K562 (cell line): ENCODE measurements around the gene ZFAND2B. TPM values are rescaled to one million over a fixed set of nuclear protein-coding genes. Genes with fewer than 3 reads are reported as not detected.

Experiments used
- CBX1 ChIP-seq: sonication (generic); IDR thresholded peaks from 2 replicates; pipeline ENCODE4 v1.6.1; 2016; ENCODE audit warnings: antibody characterized with exemption, low read depth, mild to moderate bottlenecking
- CBX5 ChIP-seq: IDR thresholded peaks from 2 replicates; pipeline ENCODE4 v1.6.1; 2014; ENCODE audit warnings: low read depth, borderline replicate concordance
- ETS2 ChIP-seq: IDR thresholded peaks from 2 replicates; pipeline ENCODE4 v1.6.1; 2016; ENCODE audit warnings: borderline replicate concordance, missing genetic modification characterization, mild to moderate bottlenecking, moderate library complexity, missing compliant biosample characterization; ENCODE audit not compliant: poor library complexity, severe bottlenecking
- FOXJ2 ChIP-seq: fragments of 200-800 bp; sonication (Bioruptor generic); IDR thresholded peaks from 2 replicates; pipeline ENCODE4 v1.6.1; 2016; ENCODE audit warnings: missing genetic modification characterization, missing compliant biosample characterization
- NFIC ChIP-seq: fragments of 450-650 bp; IDR thresholded peaks from 2 replicates; pipeline ENCODE4 v1.6.1; 2017; ENCODE audit warnings: mild to moderate bottlenecking, inconsistent platforms
- RBFOX2 ChIP-seq: fragments of 200-400 bp; formaldehyde crosslinking; IDR thresholded peaks from 2 replicates; pipeline ENCODE4 v1.6.1; 2017; ENCODE audit warnings: low read depth, mild to moderate bottlenecking, low read length, moderate library complexity
- SUPT5H ChIP-seq: fragments of 450-650 bp; IDR thresholded peaks from 2 replicates; pipeline ENCODE4 v1.6.1; 2016
- ZNF316 ChIP-seq: fragments of 450-650 bp; IDR thresholded peaks from 2 replicates; pipeline ENCODE4 v1.6.1; 2016
- polyA plus RNA-seq, 8 experiments: library from polyadenylated mRNA; depleted of rRNA in 4 of 8; stranded (reverse) in 5 of 8; unstranded in 3 of 8; fragments of >200 nt; fragmentation: Nextera tagmentation in 2 of 8; fragmentation: Illumina TruSeq in 1 of 8; extraction: Ambion mirVana in 2 of 8; extraction: Trizol in 1 of 8; gene quantifications; 2 replicates each; pipeline versions ENCODE4 v1.2.1 to v1.2.3, GENCODE V29; 2011 to 2014; ENCODE audit warnings: inconsistent platforms in 1 of 8, missing spikeins in 1 of 8
- total RNA-seq, 7 experiments: library from RNA; depleted of rRNA in 6 of 7; stranded (reverse); fragments of >200 nt in 6 of 7; fragmentation: Illumina TruSeq in 2 of 7; extraction: Trizol in 2 of 7; gene quantifications; 2 replicates each; pipeline versions ENCODE4 v1.2.1 to v1.2.3, GENCODE V29; 2011 to 2021; ENCODE audit warnings: low replicate concordance in 1 of 7
- TF ChIP-seq, protein P1 (sequence below), 3 experiments: fragments of 200-800 bp in 1 of 3; fragments of 250-450 bp in 1 of 3; fragments of 450-650 bp in 1 of 3; sonication (Bioruptor Pico) in 1 of 3; sonication (Bioruptor generic) in 1 of 3; formaldehyde crosslinking in 1 of 3; IDR thresholded peaks; 2 replicates each; pipeline versions ENCODE4 v1.6.1 to v1.8.0; 2016 to 2022; ENCODE audit warnings: mild to moderate bottlenecking in 2 of 3, missing genetic modification characterization in 2 of 3, missing compliant biosample characterization in 1 of 3, moderate library complexity in 1 of 3
- TF ChIP-seq, protein P2 (sequence below): sonication (generic); formaldehyde crosslinking; IDR thresholded peaks from 2 replicates; pipeline ENCODE4 v1.8.1; 2023; ENCODE audit warnings: mild to moderate bottlenecking, missing genetic modification reagents
- TF ChIP-seq, protein P3 (sequence below), 2 experiments: fragments of 450-650 bp; formaldehyde crosslinking in 1 of 2; IDR thresholded peaks; 2 replicates each; pipeline versions ENCODE4 v1.4.0 to v1.6.1; 2014 to 2020; ENCODE audit warnings: mild to moderate bottlenecking in 2 of 2, borderline replicate concordance in 1 of 2, low read depth in 1 of 2

Gene ZFAND2B
- total and polyA plus RNA-seq, 9 of the 15 experiments (the other 6 are each of a cell fraction or from before 2014, with no cell fraction given) = 9.9 to 33.3 (median 26.1) TPM

DNA sequence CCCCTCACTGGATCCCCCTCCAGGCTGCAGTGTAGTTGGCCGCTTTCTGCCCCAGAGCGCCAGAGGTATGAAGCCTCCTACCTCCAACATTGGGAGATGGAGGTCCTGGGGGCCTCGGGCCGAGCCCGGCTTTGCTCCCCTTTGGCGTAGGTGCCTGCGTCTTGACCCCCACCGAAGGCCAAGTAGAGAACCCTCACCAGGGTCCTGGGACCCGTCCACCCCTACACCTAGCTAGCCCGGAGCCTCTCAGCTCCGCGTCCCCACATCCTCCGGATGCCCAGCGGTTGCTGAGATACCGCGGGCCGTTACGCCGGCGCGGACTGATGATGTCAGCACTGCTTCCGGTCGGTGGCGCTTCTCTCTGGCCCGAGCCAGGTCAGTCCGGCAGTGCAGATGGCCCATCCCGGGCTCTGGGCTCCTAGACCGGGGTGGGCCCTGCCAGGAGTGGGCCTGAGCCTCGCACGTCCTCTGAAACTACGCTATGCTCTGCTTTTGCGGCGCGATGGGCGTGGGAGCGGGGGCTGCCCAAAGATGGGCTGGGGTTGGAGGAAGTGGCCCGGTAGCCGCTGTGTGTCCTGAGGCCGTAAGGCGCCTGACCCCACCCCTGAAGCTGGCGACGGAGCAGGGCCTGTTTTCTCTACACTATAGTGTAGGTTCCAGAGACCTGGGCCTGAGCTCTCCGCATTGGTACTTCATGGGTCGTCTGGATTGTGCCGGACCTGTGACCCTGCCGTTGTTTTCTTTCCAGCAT, 38.7 kb downstream of the ZFAND2B start, which contains the start of the genes GLB1L and STK16 (continued):
- TF ChIP-seq FOXJ2 (no peak), ETS2 (tag) (no peak), RBFOX2 (peak; percentile 97), NFIC (peak; percentile 40; the same call in 1 of the 2 replicates), CBX5 (no peak), SUPT5H (peak; percentile 91), ZNF316 (peak; percentile 72), CBX1 (no peak; the same call in 1 of the 2 replicates)
- TF ChIP-seq, protein P1, sequence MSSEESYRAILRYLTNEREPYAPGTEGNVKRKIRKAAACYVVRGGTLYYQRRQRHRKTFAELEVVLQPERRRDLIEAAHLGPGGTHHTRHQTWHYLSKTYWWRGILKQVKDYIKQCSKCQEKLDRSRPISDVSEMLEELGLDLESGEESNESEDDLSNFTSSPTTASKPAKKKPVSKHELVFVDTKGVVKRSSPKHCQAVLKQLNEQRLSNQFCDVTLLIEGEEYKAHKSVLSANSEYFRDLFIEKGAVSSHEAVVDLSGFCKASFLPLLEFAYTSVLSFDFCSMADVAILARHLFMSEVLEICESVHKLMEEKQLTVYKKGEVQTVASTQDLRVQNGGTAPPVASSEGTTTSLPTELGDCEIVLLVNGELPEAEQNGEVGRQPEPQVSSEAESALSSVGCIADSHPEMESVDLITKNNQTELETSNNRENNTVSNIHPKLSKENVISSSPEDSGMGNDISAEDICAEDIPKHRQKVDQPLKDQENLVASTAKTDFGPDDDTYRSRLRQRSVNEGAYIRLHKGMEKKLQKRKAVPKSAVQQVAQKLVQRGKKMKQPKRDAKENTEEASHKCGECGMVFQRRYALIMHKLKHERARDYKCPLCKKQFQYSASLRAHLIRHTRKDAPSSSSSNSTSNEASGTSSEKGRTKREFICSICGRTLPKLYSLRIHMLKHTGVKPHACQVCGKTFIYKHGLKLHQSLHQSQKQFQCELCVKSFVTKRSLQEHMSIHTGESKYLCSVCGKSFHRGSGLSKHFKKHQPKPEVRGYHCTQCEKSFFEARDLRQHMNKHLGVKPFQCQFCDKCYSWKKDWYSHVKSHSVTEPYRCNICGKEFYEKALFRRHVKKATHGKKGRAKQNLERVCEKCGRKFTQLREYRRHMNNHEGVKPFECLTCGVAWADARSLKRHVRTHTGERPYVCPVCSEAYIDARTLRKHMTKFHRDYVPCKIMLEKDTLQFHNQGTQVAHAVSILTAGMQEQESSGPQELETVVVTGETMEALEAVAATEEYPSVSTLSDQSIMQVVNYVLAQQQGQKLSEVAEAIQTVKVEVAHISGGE (CRISPR knock-in tag; IDR thresholded peaks at IDR 0.05) = peak in 2 of 3 experiments; percentile 35 to 73; a peak in 3 of 6 replicates
- TF ChIP-seq, protein P2, sequence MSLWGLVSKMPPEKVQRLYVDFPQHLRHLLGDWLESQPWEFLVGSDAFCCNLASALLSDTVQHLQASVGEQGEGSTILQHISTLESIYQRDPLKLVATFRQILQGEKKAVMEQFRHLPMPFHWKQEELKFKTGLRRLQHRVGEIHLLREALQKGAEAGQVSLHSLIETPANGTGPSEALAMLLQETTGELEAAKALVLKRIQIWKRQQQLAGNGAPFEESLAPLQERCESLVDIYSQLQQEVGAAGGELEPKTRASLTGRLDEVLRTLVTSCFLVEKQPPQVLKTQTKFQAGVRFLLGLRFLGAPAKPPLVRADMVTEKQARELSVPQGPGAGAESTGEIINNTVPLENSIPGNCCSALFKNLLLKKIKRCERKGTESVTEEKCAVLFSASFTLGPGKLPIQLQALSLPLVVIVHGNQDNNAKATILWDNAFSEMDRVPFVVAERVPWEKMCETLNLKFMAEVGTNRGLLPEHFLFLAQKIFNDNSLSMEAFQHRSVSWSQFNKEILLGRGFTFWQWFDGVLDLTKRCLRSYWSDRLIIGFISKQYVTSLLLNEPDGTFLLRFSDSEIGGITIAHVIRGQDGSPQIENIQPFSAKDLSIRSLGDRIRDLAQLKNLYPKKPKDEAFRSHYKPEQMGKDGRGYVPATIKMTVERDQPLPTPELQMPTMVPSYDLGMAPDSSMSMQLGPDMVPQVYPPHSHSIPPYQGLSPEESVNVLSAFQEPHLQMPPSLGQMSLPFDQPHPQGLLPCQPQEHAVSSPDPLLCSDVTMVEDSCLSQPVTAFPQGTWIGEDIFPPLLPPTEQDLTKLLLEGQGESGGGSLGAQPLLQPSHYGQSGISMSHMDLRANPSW (CRISPR knock-in tag) = no peak
- TF ChIP-seq, protein P3, sequence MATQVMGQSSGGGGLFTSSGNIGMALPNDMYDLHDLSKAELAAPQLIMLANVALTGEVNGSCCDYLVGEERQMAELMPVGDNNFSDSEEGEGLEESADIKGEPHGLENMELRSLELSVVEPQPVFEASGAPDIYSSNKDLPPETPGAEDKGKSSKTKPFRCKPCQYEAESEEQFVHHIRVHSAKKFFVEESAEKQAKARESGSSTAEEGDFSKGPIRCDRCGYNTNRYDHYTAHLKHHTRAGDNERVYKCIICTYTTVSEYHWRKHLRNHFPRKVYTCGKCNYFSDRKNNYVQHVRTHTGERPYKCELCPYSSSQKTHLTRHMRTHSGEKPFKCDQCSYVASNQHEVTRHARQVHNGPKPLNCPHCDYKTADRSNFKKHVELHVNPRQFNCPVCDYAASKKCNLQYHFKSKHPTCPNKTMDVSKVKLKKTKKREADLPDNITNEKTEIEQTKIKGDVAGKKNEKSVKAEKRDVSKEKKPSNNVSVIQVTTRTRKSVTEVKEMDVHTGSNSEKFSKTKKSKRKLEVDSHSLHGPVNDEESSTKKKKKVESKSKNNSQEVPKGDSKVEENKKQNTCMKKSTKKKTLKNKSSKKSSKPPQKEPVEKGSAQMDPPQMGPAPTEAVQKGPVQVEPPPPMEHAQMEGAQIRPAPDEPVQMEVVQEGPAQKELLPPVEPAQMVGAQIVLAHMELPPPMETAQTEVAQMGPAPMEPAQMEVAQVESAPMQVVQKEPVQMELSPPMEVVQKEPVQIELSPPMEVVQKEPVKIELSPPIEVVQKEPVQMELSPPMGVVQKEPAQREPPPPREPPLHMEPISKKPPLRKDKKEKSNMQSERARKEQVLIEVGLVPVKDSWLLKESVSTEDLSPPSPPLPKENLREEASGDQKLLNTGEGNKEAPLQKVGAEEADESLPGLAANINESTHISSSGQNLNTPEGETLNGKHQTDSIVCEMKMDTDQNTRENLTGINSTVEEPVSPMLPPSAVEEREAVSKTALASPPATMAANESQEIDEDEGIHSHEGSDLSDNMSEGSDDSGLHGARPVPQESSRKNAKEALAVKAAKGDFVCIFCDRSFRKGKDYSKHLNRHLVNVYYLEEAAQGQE (IDR thresholded peaks at IDR 0.05; ENCODE audit: borderline replicate concordance) = peak; percentile 97
- TF ChIP-seq, protein P3 (CRISPR knock-in tag; IDR thresholded peaks at IDR 0.05; ENCODE audit: low read depth) = no peak
